ENCODE results near the gene ZCCHC2. TPM values are rescaled to one million over a fixed set of nuclear protein-coding genes. Genes with fewer than 3 reads are reported as not detected.

Gene ZCCHC2
- total and polyA plus RNA-seq, 2 of the 8 experiments (the other 6 are each of a cell fraction or from before 2014, with no cell fraction given), result 13.5 to 18.6 TPM

- TF ChIP-seq CHD7 (IDR thresholded peaks at IDR 0.05; ENCODE audit: insufficient replicate concordance, low read length) (no peak), RXRA (IDR thresholded peaks at IDR 0.05; ENCODE audit: insufficient read depth, low read depth, low read length) (no peak), NANOG (IDR thresholded peaks at IDR 0.05; ENCODE audit: insufficient read depth, low read depth, low read length, poor library complexity, severe bottlenecking) (no peak), KDM1A (IDR thresholded peaks at IDR 0.05; ENCODE audit: borderline replicate concordance, low read length) (no peak), CEBPB (IDR thresholded peaks at IDR 0.05; ENCODE audit: low read depth, low read length) (no peak), FOSL1 (IDR thresholded peaks at IDR 0.05; ENCODE audit: insufficient read depth, low read depth, low read length) (no peak)
Measured at GRCh38 chr18:62614494-62614893, 91.7 kb downstream of the ZCCHC2 start (continued).
